ENCODE data around the gene NAT16.
A peak's percentile ranks its signal among the peaks of the same experiment; 100 is the strongest.
"Not testable (repeated sequence)": the region's sequence is repeated elsewhere in the genome, so short reads cannot be mapped to it uniquely, and the experiment has no call there.

Gene NAT16

DNA sequence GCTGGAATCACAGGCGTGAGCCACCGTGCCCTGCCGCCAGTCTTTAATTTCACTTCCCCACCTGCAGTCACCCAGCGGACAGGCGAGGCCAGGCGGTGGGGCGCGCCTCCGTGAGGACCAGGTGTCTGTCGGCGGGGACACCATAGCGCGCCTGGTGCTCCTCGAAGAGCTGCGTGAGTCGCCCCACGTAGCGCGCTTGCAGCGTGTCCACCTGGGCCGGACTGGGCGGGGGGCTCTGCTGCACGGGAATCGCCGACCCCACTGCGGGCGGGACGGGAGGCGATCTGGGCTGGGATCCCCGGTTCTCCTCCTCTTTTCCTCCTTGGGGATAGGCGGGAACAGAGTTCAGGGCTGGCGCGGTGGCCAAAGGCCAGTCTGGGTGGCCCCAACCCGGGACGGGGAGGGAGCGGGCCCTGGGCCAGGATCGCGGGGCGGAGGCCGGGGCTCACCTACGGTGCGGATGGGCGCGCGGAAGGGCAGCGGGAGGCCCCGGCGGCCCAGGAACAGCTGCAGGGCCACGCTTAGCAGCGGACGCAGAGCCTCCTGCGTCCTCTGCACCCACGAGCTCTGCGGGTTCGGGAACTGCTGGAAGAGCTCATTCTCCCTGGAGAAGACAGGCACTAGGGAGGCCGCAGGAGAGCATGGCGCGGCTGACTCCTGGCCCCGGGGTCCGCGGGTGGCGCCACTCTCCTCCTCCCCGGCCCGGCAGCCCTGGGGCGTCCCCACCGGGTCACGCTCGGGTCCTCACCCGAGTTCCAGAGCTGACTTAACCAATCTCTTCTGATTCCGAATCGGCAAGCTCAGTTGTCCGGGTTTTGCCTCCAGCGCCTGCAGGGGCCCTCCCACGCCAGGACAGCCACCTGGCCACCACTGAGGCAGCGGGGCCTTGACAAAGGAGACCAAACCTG, 21.9 kb upstream of the NAT16 start:
- no peak for DNase-seq

DNA sequence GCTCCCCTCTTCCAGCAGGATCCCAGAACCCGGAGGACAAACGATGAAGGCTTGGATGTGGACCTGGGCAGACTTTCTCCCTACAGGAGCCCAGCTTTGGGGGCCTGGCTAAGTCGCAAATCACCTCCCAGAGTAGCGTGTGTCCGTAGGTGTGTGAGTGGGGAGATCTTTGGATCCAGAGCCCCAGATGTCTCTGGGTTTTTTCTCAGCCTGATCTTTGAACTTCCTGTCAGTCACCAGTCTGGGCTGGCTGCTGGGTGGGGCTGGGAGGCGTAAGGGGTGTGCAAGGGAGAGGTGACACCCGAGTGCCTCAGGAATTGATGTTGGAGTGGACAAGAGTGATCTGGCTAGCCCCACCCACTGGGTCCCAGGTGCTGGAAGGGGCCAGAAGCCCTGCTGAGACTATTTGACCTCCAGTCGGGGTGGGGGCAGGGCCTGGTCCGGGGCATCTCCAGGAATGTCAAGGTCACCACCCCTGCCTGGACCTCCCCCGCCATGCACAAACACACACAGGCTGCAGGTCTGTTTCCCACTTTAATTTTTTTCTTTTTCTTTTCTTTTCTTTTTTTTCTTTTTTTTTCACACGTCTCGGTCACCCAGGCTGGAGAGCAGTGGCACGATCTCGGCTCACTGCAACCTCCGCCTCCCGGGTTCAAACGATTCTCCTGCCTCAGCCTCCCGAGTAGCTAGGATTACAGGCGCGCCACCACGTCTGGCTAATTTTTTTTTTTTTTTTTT, 20.9 kb upstream of the NAT16 start, which contains the start of gene MOGAT3:
MOGAT3 (minus strand) TSS at position 175 of the 738 bp plus-strand sequence. CDS start 182 bp downstream, outside the sequence.
- no peak for DNase-seq

GRCh38 chr7:101200504-101200861, 20.4 kb upstream of the NAT16 start:
- DNase-seq, result no peak

DNA sequence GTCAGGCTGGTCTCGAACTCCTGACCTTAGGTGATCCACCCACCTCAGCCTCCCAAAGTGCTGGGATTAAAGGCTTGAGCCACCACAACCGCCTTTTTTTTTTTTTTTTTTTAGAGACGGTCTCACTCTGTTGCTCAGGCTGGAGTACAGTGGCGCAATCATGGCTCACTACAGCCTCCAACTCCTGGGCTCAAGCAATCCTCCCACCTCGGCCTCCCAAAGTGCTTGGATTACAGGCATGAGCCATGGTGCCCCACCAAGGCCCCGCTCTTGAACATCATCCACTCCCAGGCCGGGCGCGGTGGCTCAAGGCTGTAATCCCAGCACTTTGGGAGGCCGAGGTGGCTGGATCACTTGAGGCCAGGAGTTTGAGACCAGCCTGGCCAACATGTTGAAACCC, 19.4 kb upstream of the NAT16 start:
- DNase-seq, result not testable (repeated sequence)

- DNase-seq, result no peak
Observed at GRCh38 chr7:101198476-101198875, 18.4 kb upstream of the NAT16 start.

DNA sequence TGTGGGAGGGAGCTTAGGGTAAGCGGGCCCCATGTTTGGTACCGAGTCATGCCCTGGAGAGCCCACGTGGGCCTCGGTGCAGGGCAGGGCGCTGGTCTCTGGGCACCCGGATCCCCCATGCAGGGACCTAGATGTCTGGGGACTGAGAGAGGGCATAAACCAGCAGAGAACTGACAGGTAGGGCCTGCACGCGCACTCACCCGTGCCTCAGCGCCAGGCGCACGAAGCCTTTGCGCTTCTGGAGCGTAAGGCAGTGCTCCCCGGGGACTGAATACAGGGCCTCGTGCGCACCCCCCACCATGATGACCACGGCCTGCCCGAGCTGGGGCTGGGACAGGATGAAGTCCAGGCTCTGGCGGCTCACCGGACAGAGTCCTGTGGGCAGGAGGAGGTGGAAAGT, 17.9 kb upstream of the NAT16 start:
- DNase-seq, result no peak

GRCh38 chr7:101195884-101196283, 15.8 kb upstream of the NAT16 start:
- no peak for DNase-seq

- no peak for DNase-seq
Observed at GRCh38 chr7:101189109-101189508, 9.0 kb upstream of the NAT16 start.

GRCh38 chr7:101186844-101187428, 6.8 kb upstream of the NAT16 start:
- no peak for DNase-seq

- DNase-seq, result no peak
Observed at GRCh38 chr7:101186194-101186593, 6.1 kb upstream of the NAT16 start.

- no peak for DNase-seq
Observed at GRCh38 chr7:101185258-101185839, 5.3 kb upstream of the NAT16 start.

DNA sequence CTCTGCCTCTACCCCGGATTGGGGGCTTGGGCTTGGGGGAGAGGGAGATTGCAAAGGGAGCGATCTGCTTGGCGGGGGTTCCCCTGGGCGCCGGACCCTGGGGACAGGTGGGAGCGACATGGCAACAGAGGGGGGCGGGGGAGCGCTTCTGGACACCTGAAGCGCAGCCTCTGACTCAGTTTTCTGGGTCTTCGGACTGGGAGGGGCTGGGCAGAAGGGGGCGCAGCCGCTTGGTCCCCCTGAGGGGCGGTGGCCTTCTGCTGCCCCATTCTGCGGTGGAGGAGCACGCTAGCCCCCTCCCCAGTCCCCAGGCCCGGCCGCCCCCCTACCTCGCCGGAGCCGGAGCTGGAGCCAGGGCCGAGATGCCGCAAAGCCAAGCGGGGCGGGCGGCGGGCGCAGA, 380 bp downstream of the NAT16 start:
- DNase-seq, result no peak

- DNase-seq, result no peak
Observed at GRCh38 chr7:101179117-101179516, 976 bp downstream of the NAT16 start.

DNA sequence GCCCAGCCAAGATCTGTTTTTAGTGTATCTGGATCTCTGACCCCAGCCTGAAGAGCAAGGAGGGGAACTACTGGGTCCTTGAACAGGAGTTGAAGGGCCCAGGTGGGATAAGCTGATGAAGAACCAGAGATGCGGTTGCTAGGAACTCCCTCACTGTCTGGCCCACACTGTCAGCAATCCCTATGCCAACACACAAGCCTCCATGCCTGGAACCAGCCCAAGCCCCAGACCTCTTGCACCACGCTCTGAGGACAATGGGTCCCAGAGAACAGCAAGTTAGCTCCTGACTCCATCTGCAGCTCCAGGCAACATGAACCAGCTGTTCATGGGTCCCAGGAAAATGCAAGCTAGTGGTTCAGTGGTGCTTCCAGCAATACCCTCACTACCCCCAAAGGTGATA, 2.4 kb downstream of the NAT16 start:
- DNase-seq, result no peak

- no peak for DNase-seq
Observed at GRCh38 chr7:101175664-101176063, 4.4 kb downstream of the NAT16 start.

DNA sequence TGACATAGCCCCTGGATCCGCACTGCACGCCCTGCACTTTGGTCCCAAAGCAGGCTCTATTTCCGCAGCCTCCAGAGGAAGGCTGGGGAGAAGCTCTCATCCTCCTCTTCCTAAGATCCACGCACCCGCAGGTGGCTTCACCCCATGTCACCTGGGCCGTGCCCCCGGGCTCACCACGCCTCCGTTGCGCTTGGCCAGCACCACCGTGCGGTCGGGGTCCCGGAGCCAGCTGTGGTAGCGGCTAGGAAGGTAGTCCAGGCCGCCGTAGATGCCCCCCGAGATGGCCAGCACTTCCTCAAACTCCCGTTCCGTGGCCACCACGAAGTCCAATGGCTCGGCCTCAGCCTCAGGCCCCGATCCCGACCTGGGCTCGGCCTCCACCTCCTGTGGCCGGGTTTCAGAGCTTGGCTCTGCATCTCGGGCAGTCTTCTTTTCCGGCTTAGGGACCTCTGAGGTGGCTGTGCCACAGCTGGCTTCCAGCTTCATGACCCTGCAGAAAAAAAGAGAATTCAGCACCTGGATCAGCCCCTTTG, 5.7 kb downstream of the NAT16 start:
- no peak for DNase-seq

GRCh38 chr7:101173752-101174244, 6.3 kb downstream of the NAT16 start:
- peak; percentile 72 to 75 for DNase-seq

DNA sequence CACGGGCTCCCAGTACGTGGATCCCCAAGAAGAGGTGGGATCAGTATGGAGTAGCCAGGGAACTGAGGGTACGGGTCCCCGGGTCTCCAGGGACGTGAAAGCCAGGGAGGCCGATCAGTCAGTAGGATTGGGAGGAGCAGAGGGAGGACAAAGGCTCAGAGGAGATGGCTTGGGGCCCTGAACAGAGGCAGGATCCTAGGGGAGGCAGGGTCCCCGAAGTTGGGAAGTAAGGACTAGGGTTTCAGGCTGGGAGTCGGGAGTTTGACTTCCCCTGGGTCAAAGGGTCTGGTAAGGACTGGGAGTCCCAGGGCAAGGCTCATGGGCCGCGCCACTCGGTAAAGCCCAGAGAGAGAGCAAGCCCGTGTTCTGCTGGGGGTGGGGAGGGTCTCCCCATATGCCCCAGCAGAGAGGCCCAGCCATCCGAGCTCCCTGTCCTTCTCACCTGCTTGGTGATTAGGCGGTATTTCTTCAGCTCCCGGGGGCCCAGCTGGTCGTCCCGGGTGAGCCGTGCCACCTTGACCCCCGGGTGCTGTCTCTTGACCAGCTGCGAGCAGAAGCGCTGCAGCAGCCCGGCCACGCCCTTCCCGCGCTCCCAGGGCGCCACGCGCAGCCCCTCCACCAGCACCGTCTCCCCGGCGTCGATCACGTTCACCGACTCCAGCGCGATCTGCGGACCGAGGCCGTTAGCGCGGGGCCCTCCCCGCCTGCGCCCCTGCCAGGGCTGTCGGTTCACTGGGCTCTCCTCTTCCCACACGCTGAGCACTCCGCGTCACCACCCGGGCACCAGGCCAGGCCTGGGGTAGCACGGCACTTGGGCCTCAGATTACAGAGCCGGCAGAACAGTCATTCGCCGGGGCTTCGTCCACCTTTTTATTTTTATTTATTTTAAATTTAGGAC, 7.0 kb downstream of the NAT16 start:
- DNase-seq, result no peak

- DNase-seq, result no peak
Observed at GRCh38 chr7:101172005-101172853, 7.9 kb downstream of the NAT16 start.

GRCh38 chr7:101171442-101171837, 8.7 kb downstream of the NAT16 start:
- no peak for DNase-seq

All from activated CD4-positive, alpha-beta T cell treated with anti-CD3 and anti-CD28 coated beads, Interleukin-2, amount 50 U/mL, for 48 hours (primary cell).